A673 (cell line): ENCODE results near the gene SYTL1. TPM values are rescaled to one million over a fixed set of nuclear protein-coding genes. Genes with fewer than 3 reads are reported as not detected.

ENCODE experiments used
- BruUV-seq: library from RNA; stranded (reverse); fragments of 400-500 nt; replicated peaks from 2 replicates; lab custom pipeline; 2021; lab: Mats Ljungman, UMichigan
- CTCF ChIA-PET: fragments of 300-600 bp; sonication (Branson Sonifier 250); formaldehyde crosslinking; loops from one replicate; lab custom pipeline; 2022; ENCODE audit warnings: antibody characterized with exemption; lab: Charles Lee
- POLR2A ChIA-PET: fragments of 300-600 bp; sonication (Branson Sonifier 250); formaldehyde crosslinking; loops from one replicate; lab custom pipeline; 2022; ENCODE audit warnings: antibody characterized with exemption; ENCODE audit not compliant: low non-redundant PET; lab: Charles Lee
- DNase-seq: peaks from one replicate; pipeline ENCODE4 v3.0.0-alpha.2; 2015; ENCODE audit warnings: low spot score
- H3K27ac ChIP-seq: fragments of 200-600 bp; sonication (generic); 2 replicates; pipeline ENCODE4 v1.5.1; 2016; ENCODE audit warnings: mixed run types, low read depth, mild to moderate bottlenecking, mixed read lengths, antibody characterized with exemption, low read length; ENCODE audit not compliant: poor library complexity, severe bottlenecking
- H3K27me3 ChIP-seq: fragments of 200-600 bp; sonication (generic); replicated peaks from 2 replicates; pipeline ENCODE4 v1.6.1; 2017; ENCODE audit warnings: mixed run types, low read depth, mild to moderate bottlenecking, mixed read lengths, antibody characterized with exemption, low read length; ENCODE audit not compliant: insufficient read depth, poor library complexity
- H3K36me3 ChIP-seq: fragments of 200-600 bp; sonication (generic); 2 replicates; pipeline ENCODE4 v1.6.1; 2016; ENCODE audit warnings: mixed run types, mild to moderate bottlenecking, mixed read lengths, antibody characterized with exemption, low read length; ENCODE audit not compliant: insufficient read depth, poor library complexity, severe bottlenecking
- H3K4me1 ChIP-seq: fragments of 200-600 bp; sonication (generic); 2 replicates; pipeline ENCODE4 v1.6.1; 2017; ENCODE audit warnings: mixed run types, mild to moderate bottlenecking, mixed read lengths, antibody characterized with exemption, low read length; ENCODE audit not compliant: insufficient read depth, poor library complexity, severe bottlenecking
- H3K4me3 ChIP-seq: fragments of 200-600 bp; sonication (generic); 2 replicates; pipeline ENCODE4 v1.5.1; 2016; ENCODE audit warnings: low read depth, mixed run types, mild to moderate bottlenecking, mixed read lengths, low read length; ENCODE audit not compliant: poor library complexity, severe bottlenecking
- H3K9me3 ChIP-seq: fragments of 200-600 bp; sonication (generic); 2 replicates; pipeline ENCODE4 v1.6.1; 2016; ENCODE audit warnings: mixed run types, low read depth, mild to moderate bottlenecking, mixed read lengths, antibody characterized with exemption, low read length; ENCODE audit not compliant: poor library complexity, severe bottlenecking
- EZH2 ChIP-seq: fragments of 200-600 bp; sonication (generic); IDR thresholded peaks from 2 replicates; pipeline ENCODE4 v1.6.1; 2017; ENCODE audit warnings: borderline replicate concordance, low read depth, mild to moderate bottlenecking, mixed read lengths, antibody characterized with exemption, low read length; ENCODE audit not compliant: poor library complexity, severe bottlenecking
- intact Hi-C: fragments of 100-400 bp; cut with micrococcal nuclease; formaldehyde crosslinking; loops from one replicate; pipeline ENCODE4 v1.10.0; 2022; ENCODE audit not compliant: unreplicated experiment
- total RNA-seq: library from RNA; stranded (reverse); gene quantifications from 2 replicates; pipeline ENCODE4 v1.2.3, GENCODE V29; 2021
- TF ChIP-seq, protein P1 (sequence below): fragments of 300-800, 200-600 bp; sonication (generic); conservative IDR thresholded peaks from 2 replicates; pipeline ENCODE4 v1.5.1; 2017; ENCODE audit warnings: low read depth, mild to moderate bottlenecking, antibody characterized with exemption, low read length, moderate library complexity, mixed read lengths

SYTL1 gene
- total RNA-seq, 1 experiment from 2014 or later: 2.1 TPM

GRCh38 chr1:27355683-27356082 lies 13.9 kb downstream of the SYTL1 start:
- POLR2A ChIA-PET: no interaction called here
- Histone ChIP-seq H3K4me3 (no peak overlapping the region), H3K27me3 (no peaks in the 10 kb centered on the region), H3K27ac (no peak overlapping the region), H3K9me3 (no peaks in the 10 kb centered on the region), H3K4me1 (no peaks in the 10 kb centered on the region), H3K36me3 (no peaks in the 10 kb centered on the region)
- DNase-seq: no peak
- CTCF ChIA-PET: interaction anchor here (0.6 kb wide), 1 partner anchor 17 kb away, joined by 8 read pairs; no protein-coding TSS in a partner anchor
- TF ChIP-seq EZH2: no peak
- TF ChIP-seq, protein P1, sequence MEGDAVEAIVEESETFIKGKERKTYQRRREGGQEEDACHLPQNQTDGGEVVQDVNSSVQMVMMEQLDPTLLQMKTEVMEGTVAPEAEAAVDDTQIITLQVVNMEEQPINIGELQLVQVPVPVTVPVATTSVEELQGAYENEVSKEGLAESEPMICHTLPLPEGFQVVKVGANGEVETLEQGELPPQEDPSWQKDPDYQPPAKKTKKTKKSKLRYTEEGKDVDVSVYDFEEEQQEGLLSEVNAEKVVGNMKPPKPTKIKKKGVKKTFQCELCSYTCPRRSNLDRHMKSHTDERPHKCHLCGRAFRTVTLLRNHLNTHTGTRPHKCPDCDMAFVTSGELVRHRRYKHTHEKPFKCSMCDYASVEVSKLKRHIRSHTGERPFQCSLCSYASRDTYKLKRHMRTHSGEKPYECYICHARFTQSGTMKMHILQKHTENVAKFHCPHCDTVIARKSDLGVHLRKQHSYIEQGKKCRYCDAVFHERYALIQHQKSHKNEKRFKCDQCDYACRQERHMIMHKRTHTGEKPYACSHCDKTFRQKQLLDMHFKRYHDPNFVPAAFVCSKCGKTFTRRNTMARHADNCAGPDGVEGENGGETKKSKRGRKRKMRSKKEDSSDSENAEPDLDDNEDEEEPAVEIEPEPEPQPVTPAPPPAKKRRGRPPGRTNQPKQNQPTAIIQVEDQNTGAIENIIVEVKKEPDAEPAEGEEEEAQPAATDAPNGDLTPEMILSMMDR: no peak
- intact Hi-C loops: no loop called here
- no TSS peak for BruUV-seq

DNA sequence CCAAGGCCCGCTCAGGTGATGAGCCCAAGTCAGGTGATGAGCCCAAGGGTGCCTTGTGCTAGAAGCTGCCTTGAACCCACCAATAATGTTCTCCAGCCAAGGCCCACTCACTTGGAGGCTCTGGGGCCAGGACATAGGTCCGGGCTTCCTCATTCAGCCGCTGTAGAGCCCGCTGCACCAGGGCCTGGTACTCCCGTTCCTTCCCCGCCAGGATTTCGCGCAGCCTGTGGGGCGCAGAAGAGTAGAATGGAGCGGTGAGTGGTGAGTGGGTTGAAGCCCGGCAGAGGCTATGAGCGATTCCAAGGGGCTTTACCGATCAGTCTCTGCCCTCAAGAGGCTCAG lies 14.4 kb downstream of the SYTL1 start:
- TF ChIP-seq EZH2: no peak
- POLR2A ChIA-PET: no interaction called here

DNA sequence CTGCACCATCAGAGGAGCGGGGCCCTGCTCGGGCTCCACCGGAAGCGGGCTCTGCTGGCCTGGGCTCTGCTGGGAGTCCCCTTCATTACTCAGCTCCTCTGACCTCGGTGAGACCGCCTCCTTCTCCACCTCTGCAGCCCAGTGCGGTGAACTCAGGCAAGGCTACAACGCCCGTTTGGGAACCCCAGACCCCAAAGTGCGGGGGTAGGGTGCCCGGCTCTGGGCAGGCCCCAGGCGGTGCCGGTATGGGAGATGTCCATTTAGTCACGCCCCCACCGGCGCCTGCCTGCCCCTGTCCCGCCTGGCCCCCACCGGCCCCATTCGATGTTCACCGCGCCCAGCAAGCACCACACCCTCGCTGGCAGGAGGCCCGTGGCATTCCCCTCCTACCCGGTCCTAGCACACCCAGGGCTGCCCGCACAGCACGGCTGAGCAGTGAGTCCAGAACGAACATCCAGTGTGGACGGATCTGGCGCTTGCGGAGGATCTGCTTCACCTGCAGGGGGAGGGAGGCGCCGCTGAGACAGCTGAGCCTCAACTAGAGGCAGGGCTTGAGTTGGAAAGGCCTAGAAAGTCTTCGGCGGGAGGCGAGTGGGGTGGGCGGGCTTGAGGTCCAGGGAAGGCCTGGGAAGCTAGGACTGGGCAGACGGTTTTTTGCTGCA lies 14.9 kb downstream of the SYTL1 start:
- TF ChIP-seq EZH2: no peak
- TF ChIP-seq, protein P1: no peak
- intact Hi-C loops: loop anchor here (1.0 kb wide), 1 partner anchor 250 kb away; no protein-coding TSS in a partner anchor

More for the DNA sequence above, 14.4 kb downstream of the SYTL1 start:
- no peaks in the 10 kb centered on the region for H3K9me3 ChIP-seq
- BruUV-seq: no TSS peak
- intact Hi-C loops: no loop called here
- no peaks in the 10 kb centered on the region for H3K27me3 ChIP-seq
- CTCF ChIA-PET: interaction anchor here (0.6 to 1.4 kb wide), 4 partner anchors 9 to 845 kb away, joined by 3 to 8 read pairs (median 4); no protein-coding TSS in a partner anchor
- no peaks in the 10 kb centered on the region for H3K36me3 ChIP-seq
- no peak for DNase-seq
- H3K27ac ChIP-seq: no peak overlapping the region
- H3K4me3 ChIP-seq: no peak overlapping the region
- H3K4me1 ChIP-seq: no peaks in the 10 kb centered on the region

More for the DNA sequence above, 14.9 kb downstream of the SYTL1 start:
- H3K27me3 ChIP-seq: no peaks in the 10 kb centered on the region
- ChIA-PET CTCF (interaction anchor here (0.6 to 1.4 kb wide), 4 partner anchors 9 to 845 kb away, joined by 3 to 4 read pairs (median 3); no protein-coding TSS in a partner anchor), POLR2A (no interaction called here)
- no peak overlapping the region for H3K27ac ChIP-seq
- no peak for DNase-seq
- no peaks in the 10 kb centered on the region for H3K4me1 ChIP-seq
- H3K36me3 ChIP-seq: no peaks in the 10 kb centered on the region
- no peak overlapping the region for H3K4me3 ChIP-seq
- no TSS peak for BruUV-seq
- no peaks in the 10 kb centered on the region for H3K9me3 ChIP-seq
